GDM1 (cell line): ENCODE data around the gene SF3A2.
"Not testable (repeated sequence)": the region's sequence is repeated elsewhere in the genome, so short reads cannot be mapped to it uniquely, and the experiment has no call there.

ENCODE experiments used
- DNase-seq: peaks from one replicate; lab custom pipeline; 2025; lab: John Stamatoyannopoulos, UW

The SF3A2 gene

GRCh38 chr19:2236314-2237050, at the start of gene SF3A2, which contains the start of gene PLEKHJ1:
Gene SF3A2, plus strand, starts transcription at chr19:2236824. Its CDS starts 6,595 bp downstream, at chr19:2243419.
Gene PLEKHJ1, minus strand, starts transcription at chr19:2236329. Its CDS starts 81 bp downstream, at chr19:2236248.
- DNase-seq = peak; percentile 97

GRCh38 chr19:2187159-2187558, 49.5 kb upstream of the SF3A2 start:
- DNase-seq = no peak

GRCh38 chr19:2188708-2189385, 47.8 kb upstream of the SF3A2 start:
- DNase-seq = no peak

GRCh38 chr19:2189880-2190279, 46.7 kb upstream of the SF3A2 start:
- DNase-seq = no peak

GRCh38 chr19:2190848-2191455, 45.7 kb upstream of the SF3A2 start:
- DNase-seq = no peak

GRCh38 chr19:2191456-2192310, 44.9 kb upstream of the SF3A2 start:
- no peak for DNase-seq

GRCh38 chr19:2192862-2193261, 43.8 kb upstream of the SF3A2 start:
- no peak for DNase-seq

GRCh38 chr19:2193807-2194206, 42.8 kb upstream of the SF3A2 start:
- no peak for DNase-seq

GRCh38 chr19:2194513-2195078, 42.0 kb upstream of the SF3A2 start:
- no peak for DNase-seq

GRCh38 chr19:2195361-2195760, 41.3 kb upstream of the SF3A2 start:
- no peak for DNase-seq

GRCh38 chr19:2195914-2196313, 40.7 kb upstream of the SF3A2 start:
- DNase-seq = no peak

GRCh38 chr19:2197270-2197669, 39.4 kb upstream of the SF3A2 start:
- no peak for DNase-seq

GRCh38 chr19:2198317-2198716, 38.3 kb upstream of the SF3A2 start:
- no peak for DNase-seq

GRCh38 chr19:2199215-2199614, 37.4 kb upstream of the SF3A2 start:
- no peak for DNase-seq

- no peak for DNase-seq
These were observed 36.6 kb upstream of the SF3A2 start for GRCh38 chr19:2199861-2200623.

- not testable (repeated sequence) for DNase-seq
These were observed 35.9 kb upstream of the SF3A2 start for GRCh38 chr19:2200624-2201294.

GRCh38 chr19:2201473-2202148, 35.0 kb upstream of the SF3A2 start:
- no peak for DNase-seq

- DNase-seq = no peak
These were observed 34.3 kb upstream of the SF3A2 start for GRCh38 chr19:2202366-2202765.

- no peak for DNase-seq
These were observed 29.6 kb upstream of the SF3A2 start for GRCh38 chr19:2207008-2207407.
